OCI-LY1 (cell line): ENCODE data around the gene SLC4A2.

Experiments
- H2AFZ ChIP-seq: fragments of 200-600 bp; sonication (generic), shearing (Covaris generic); 2 replicates; pipeline ENCODE4 v1.6.0; 2014; ENCODE audit warnings: antibody characterized with exemption, mild to moderate bottlenecking, low read length
- H3F3A ChIP-seq: fragments of 200-600 bp; sonication (generic), shearing (Covaris generic); 2 replicates; pipeline ENCODE4 v1.6.0; 2014; ENCODE audit warnings: mild to moderate bottlenecking, antibody characterized with exemption, low read length, moderate library complexity; ENCODE audit not compliant: insufficient read depth
- H3K27ac ChIP-seq: fragments of 200-600 bp; sonication (generic); 2 replicates; pipeline ENCODE4 v1.5.1; 2014; ENCODE audit warnings: low read length, mixed run types, mild to moderate bottlenecking, low read depth; ENCODE audit not compliant: poor library complexity, severe bottlenecking
- H3K27me3 ChIP-seq: fragments of 200-600 bp; sonication (generic); 2 replicates; pipeline ENCODE4 v1.6.0; 2014; ENCODE audit warnings: antibody characterized with exemption, mild to moderate bottlenecking, low read length, moderate library complexity; ENCODE audit not compliant: insufficient read depth
- H3K36me3 ChIP-seq: fragments of 200-600 bp; sonication (generic); 2 replicates; pipeline ENCODE4 v1.6.1; 2014; ENCODE audit warnings: mild to moderate bottlenecking, antibody characterized with exemption, low read length, moderate library complexity, mixed read lengths; ENCODE audit not compliant: insufficient read depth
- H3K4me1 ChIP-seq: fragments of 200-600 bp; sonication (generic); 2 replicates; pipeline ENCODE4 v1.5.1; 2014; ENCODE audit warnings: mild to moderate bottlenecking, low read length, moderate library complexity; ENCODE audit not compliant: insufficient read depth, severe bottlenecking
- H3K4me2 ChIP-seq: fragments of 200-600 bp; sonication (generic), shearing (Covaris generic); 2 replicates; pipeline ENCODE4 v1.6.1; 2014; ENCODE audit warnings: low read length
- H3K4me3 ChIP-seq: fragments of 200-600 bp; sonication (generic); 2 replicates; pipeline ENCODE4 v1.5.1; 2014; ENCODE audit warnings: low read length, low read depth, mild to moderate bottlenecking, mixed read lengths; ENCODE audit not compliant: poor library complexity, severe bottlenecking
- H3K79me2 ChIP-seq: fragments of 200-600 bp; shearing (Covaris generic); 2 replicates; pipeline ENCODE4 v1.6.1; 2016; ENCODE audit warnings: mixed run types, low read length, mixed read lengths; ENCODE audit not compliant: insufficient read depth
- H3K9ac ChIP-seq: fragments of 200-600 bp; sonication (generic), shearing (Covaris generic); 2 replicates; pipeline ENCODE4 v1.6.1; 2014; ENCODE audit warnings: mild to moderate bottlenecking, low read length, mixed read lengths
- H3K9me2 ChIP-seq: fragments of 200-600 bp; sonication (generic), shearing (Covaris generic); 2 replicates; pipeline ENCODE4 v1.6.1; 2014; ENCODE audit warnings: low read depth, mild to moderate bottlenecking, low read length, mixed read lengths
- H3K9me3 ChIP-seq: fragments of 200-600 bp; shearing (Covaris generic); 2 replicates; pipeline ENCODE4 v1.6.1; 2014; ENCODE audit warnings: low read length, mixed read lengths
- H4K20me1 ChIP-seq: fragments of 200-600 bp; sonication (generic), shearing (Covaris generic); 2 replicates; pipeline ENCODE4 v1.6.0; 2016; ENCODE audit warnings: mild to moderate bottlenecking, low read length; ENCODE audit not compliant: insufficient read depth
- EZH2 ChIP-seq: fragments of 200-600 bp; sonication (generic), shearing (Covaris generic); IDR thresholded peaks from 2 replicates; pipeline ENCODE4 v1.8.0; 2017; ENCODE audit warnings: borderline replicate concordance, mixed run types, mild to moderate bottlenecking, antibody characterized with exemption, low read length, moderate library complexity, mixed read lengths
- TF ChIP-seq, protein P1 (sequence below): fragments of 200-600 bp; sonication (generic), shearing (Covaris generic); IDR thresholded peaks from 2 replicates; pipeline ENCODE4 v1.5.1; 2017; ENCODE audit warnings: mild to moderate bottlenecking, antibody characterized with exemption, low read length, moderate library complexity, mixed read lengths

Gene SLC4A2

DNA sequence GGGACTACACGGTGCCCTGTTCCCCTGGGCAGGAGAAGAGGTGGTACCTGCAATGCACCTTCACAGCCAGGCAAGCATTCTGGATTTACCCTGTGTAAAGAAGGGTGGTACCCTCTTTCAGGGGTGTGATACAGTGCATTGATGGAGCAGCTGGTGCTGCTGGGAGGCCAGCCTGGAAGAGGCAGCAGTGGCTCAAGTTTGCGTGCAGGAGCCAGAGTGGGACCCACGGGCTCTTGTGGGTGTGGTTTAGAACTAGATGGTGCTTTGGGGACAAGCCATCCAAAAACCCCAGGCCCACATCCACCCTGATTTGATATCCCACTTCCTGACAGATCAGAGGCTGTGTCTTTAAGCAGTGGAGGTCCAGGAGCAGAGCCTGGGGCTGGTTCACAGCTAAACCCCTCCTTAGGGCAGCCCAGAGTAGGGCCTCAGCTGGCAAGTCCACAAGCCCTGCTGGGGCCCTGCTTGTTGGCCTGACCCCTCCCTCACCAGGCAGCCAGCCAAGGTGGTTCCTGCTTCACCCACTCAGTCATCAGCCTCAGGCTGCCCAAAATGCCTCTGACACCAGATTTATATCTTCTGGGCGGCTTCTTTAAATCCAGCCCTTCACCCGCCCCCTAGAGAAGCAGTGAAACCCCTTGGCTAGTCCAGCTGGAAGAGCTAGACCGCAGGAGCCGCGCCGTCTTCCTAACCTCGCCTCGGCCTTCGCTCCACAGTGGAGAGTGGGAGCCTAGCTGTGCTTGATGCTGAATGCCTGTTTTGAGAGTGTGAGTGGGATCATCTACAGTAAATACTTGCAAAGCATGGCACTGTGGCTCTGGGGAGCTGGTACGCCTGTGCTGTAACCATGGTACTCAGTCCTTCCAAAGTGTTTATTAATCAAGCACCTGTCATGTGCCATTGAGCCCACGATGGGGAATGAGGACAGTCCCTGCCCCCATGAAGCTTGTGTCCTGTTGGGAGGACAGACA lies 12.5 kb upstream of the SLC4A2 start:
- Histone ChIP-seq H3F3A (no peaks in the 10 kb centered on the region), H3K9ac (no peak overlapping the region), H3K4me2 (no peak overlapping the region), H3K4me3 (no peak overlapping the region), H3K9me3 (no peaks in the 10 kb centered on the region), H3K27ac (no peak overlapping the region), H4K20me1 (no peaks in the 10 kb centered on the region), H3K9me2 (no peaks in the 10 kb centered on the region), H2AFZ (no peak overlapping the region), H3K79me2 (no peaks in the 10 kb centered on the region), H3K27me3 (peaks cover 9% of the 10 kb centered on the region; the same call in 1 of the 2 replicates), H3K4me1 (no peaks in the 10 kb centered on the region), H3K36me3 (peaks cover 15% of the 10 kb centered on the region)
- TF ChIP-seq EZH2: no peak
- TF ChIP-seq, protein P1, sequence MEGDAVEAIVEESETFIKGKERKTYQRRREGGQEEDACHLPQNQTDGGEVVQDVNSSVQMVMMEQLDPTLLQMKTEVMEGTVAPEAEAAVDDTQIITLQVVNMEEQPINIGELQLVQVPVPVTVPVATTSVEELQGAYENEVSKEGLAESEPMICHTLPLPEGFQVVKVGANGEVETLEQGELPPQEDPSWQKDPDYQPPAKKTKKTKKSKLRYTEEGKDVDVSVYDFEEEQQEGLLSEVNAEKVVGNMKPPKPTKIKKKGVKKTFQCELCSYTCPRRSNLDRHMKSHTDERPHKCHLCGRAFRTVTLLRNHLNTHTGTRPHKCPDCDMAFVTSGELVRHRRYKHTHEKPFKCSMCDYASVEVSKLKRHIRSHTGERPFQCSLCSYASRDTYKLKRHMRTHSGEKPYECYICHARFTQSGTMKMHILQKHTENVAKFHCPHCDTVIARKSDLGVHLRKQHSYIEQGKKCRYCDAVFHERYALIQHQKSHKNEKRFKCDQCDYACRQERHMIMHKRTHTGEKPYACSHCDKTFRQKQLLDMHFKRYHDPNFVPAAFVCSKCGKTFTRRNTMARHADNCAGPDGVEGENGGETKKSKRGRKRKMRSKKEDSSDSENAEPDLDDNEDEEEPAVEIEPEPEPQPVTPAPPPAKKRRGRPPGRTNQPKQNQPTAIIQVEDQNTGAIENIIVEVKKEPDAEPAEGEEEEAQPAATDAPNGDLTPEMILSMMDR: no peak

DNA sequence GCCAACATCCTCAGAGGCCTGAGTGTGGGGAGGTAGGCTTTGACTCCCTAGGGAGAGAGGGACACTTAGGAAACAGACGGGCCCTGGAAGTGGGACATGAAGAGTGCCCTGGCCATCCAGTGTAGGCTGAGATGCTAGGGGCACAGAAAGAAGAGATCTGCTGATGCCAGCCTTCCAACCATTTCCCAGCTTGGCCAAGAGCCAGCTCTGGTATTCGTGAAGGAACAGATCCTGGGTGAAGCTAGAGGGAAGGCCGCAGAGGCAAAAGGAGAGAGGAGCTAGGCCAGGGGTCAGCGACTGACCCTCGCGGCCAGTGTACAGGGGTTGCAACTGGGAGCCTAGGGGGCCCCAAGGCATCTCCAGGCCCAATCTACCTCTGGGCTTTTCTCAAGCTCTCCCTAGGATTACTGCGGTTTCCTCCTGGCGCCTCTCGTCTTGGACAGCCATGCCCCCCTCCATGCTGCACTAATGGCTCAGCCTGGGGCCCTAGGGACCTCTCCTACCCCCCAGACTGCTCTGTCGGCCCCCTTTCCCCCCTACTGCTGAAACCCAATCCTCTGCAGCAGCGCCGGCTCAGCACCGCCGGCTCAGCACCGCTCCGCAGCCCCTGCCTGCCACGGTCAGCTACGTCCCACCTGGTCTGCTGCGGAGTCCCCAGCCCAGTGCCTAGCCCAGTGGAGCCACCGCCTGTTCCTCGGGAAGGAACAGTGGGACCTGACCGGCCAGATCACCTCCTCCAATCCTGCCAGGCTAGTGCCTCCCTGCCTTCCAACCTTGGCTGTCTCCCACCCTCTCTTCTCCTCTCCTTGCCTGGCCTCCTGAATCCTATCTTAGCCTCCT lies 11.2 kb upstream of the SLC4A2 start, which contains the start of gene ASIC3:
Gene ASIC3 (plus strand): TSS at position 556 of the 840 bp plus-strand sequence. CDS start 355 bp downstream, outside the sequence.
- Histone ChIP-seq H3F3A (no peaks in the 10 kb centered on the region), H3K27ac (no peak within 1 kb of the TSS), H3K4me2 (no peak within 1 kb of the TSS), H3K9me2 (no peaks in the 10 kb centered on the region), H3K36me3 (peaks cover 15% of the 10 kb centered on the region), H3K9me3 (no peaks in the 10 kb centered on the region), H2AFZ (no peak within 1 kb of the TSS), H3K27me3 (peaks cover 9% of the 10 kb centered on the region; the same call in 1 of the 2 replicates), H3K9ac (no peak within 1 kb of the TSS), H3K4me1 (no peaks in the 10 kb centered on the region), H3K79me2 (no peaks in the 10 kb centered on the region), H4K20me1 (no peaks in the 10 kb centered on the region), H3K4me3 (no peak within 1 kb of the TSS)
- TF ChIP-seq, protein P1: no peak
- TF ChIP-seq EZH2: no peak

DNA sequence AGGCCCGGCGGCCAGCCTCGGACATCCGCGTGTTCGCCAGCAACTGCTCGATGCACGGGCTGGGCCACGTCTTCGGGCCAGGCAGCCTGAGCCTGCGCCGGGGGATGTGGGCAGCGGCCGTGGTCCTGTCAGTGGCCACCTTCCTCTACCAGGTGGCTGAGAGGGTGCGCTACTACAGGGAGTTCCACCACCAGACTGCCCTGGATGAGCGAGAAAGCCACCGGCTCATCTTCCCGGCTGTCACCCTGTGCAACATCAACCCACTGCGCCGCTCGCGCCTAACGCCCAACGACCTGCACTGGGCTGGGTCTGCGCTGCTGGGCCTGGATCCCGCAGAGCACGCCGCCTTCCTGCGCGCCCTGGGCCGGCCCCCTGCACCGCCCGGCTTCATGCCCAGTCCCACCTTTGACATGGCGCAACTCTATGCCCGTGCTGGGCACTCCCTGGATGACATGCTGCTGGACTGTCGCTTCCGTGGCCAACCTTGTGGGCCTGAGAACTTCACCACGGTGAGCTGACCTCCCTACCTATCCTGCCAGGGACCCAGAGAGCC lies 10.4 kb upstream of the SLC4A2 start:
- H3K4me3 ChIP-seq: no peak overlapping the region
- no peaks in the 10 kb centered on the region for H3F3A ChIP-seq
- no peaks in the 10 kb centered on the region for H3K9me3 ChIP-seq
- H3K27me3 ChIP-seq: peaks cover 9% of the 10 kb centered on the region; the same call in 1 of the 2 replicates
- H3K9ac ChIP-seq: no peak overlapping the region
- TF ChIP-seq, protein P1: no peak
- no peak for TF ChIP-seq EZH2
- H3K4me2 ChIP-seq: no peak overlapping the region
- H3K36me3 ChIP-seq: peaks cover 15% of the 10 kb centered on the region
- H3K79me2 ChIP-seq: no peaks in the 10 kb centered on the region
- no peaks in the 10 kb centered on the region for H4K20me1 ChIP-seq
- H2AFZ ChIP-seq: no peak overlapping the region
- H3K4me1 ChIP-seq: no peaks in the 10 kb centered on the region
- no peak overlapping the region for H3K27ac ChIP-seq
- no peaks in the 10 kb centered on the region for H3K9me2 ChIP-seq
